ENCODE results near the gene CCT6B. TPM values are rescaled to one million over a fixed set of nuclear protein-coding genes. Genes with fewer than 3 reads are reported as not detected.

Gene CCT6B
- total and polyA plus RNA-seq, 9 of the 15 experiments (the other 6 are each of a cell fraction or from before 2014, with no cell fraction given) = 0.25 to 0.91 (median 0.58) TPM

DNA sequence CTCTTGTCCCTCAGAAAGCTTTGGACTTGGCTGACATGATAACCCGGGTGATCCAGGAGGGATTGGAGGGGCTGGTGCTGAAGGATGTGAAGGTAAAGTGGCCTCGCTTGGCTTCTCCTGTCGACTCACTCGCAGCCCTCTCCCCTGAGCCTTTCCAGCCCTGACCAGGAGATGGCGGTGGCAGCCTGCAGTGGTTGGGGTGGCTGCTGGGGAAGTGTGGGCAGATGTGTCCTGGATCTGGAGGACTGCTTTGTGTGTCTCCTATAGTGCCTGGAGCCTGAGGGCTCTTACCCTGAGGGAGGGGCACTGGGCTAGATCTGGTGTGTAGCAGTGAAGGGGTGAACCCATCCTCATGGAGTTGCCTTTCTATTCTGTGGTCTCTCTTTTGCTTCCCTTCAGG lies 36.9 kb upstream of the CCT6B start (continued):
- TF ChIP-seq RHOXF2B (CRISPR knock-in tag; conservative IDR thresholded peaks at IDR 0.05) (no peak), CTCF (IDR thresholded peaks at IDR 0.05 in 2 of 3, conservative IDR thresholded peaks at IDR 0.05 in 1 of 3; ENCODE audit: insufficient read depth in 2 of 3, low read depth in 1 of 3, low read length in 3 of 3) (peak; percentile 87 to 91 (median 88)), RAD21 (CRISPR knock-in tag; conservative IDR thresholded peaks at IDR 0.05 in 1 of 2, IDR thresholded peaks at IDR 0.05 in 1 of 2) (peak; percentile 86 to 95), ZNF699 (CRISPR knock-in tag; IDR thresholded peaks at IDR 0.05; ENCODE audit: insufficient replicate concordance) (no peak), GMEB1 (CRISPR knock-in tag; IDR thresholded peaks at IDR 0.05) (no peak), SUPT5H (IDR thresholded peaks at IDR 0.05) (no peak), HDGF (IDR thresholded peaks at IDR 0.05) (peak; percentile 66; the same call in 1 of the 2 replicates), ETV5 (CRISPR knock-in tag; IDR thresholded peaks at IDR 0.05; ENCODE audit: low read depth) (no peak), ERF (CRISPR knock-in tag; IDR thresholded peaks at IDR 0.05) (no peak), STAG1 (CRISPR knock-in tag; IDR thresholded peaks at IDR 0.05; ENCODE audit: borderline replicate concordance) (peak; percentile 62; the same call in 1 of the 2 replicates), POU5F1 (IDR thresholded peaks at IDR 0.05; ENCODE audit: borderline replicate concordance, low read depth, low read length, partially characterized antibody) (no peak), YY1 (IDR thresholded peaks at IDR 0.05; ENCODE audit: borderline replicate concordance in 1 of 3, control insufficient read depth in 1 of 3, extremely low read depth in 1 of 3, insufficient read depth in 3 of 3, insufficient read length in 1 of 3, insufficient replicate concordance in 2 of 3, low read depth in 1 of 3, low read length in 2 of 3) (no peak), MAZ (CRISPR knock-in tag; conservative IDR thresholded peaks at IDR 0.05 in 1 of 2, IDR thresholded peaks at IDR 0.05 in 1 of 2) (peak in 1 of 2 experiments; percentile 62; a peak in 1 of 4 replicates), POLR2G (IDR thresholded peaks at IDR 0.05; ENCODE audit: low read depth, low read length) (peak; percentile 17; the same call in 1 of the 2 replicates)
- TF ChIP-seq, protein P1, sequence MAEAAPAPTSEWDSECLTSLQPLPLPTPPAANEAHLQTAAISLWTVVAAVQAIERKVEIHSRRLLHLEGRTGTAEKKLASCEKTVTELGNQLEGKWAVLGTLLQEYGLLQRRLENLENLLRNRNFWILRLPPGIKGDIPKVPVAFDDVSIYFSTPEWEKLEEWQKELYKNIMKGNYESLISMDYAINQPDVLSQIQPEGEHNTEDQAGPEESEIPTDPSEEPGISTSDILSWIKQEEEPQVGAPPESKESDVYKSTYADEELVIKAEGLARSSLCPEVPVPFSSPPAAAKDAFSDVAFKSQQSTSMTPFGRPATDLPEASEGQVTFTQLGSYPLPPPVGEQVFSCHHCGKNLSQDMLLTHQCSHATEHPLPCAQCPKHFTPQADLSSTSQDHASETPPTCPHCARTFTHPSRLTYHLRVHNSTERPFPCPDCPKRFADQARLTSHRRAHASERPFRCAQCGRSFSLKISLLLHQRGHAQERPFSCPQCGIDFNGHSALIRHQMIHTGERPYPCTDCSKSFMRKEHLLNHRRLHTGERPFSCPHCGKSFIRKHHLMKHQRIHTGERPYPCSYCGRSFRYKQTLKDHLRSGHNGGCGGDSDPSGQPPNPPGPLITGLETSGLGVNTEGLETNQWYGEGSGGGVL (CRISPR knock-in tag; IDR thresholded peaks at IDR 0.05) = no peak
- TF ChIP-seq, protein P2, sequence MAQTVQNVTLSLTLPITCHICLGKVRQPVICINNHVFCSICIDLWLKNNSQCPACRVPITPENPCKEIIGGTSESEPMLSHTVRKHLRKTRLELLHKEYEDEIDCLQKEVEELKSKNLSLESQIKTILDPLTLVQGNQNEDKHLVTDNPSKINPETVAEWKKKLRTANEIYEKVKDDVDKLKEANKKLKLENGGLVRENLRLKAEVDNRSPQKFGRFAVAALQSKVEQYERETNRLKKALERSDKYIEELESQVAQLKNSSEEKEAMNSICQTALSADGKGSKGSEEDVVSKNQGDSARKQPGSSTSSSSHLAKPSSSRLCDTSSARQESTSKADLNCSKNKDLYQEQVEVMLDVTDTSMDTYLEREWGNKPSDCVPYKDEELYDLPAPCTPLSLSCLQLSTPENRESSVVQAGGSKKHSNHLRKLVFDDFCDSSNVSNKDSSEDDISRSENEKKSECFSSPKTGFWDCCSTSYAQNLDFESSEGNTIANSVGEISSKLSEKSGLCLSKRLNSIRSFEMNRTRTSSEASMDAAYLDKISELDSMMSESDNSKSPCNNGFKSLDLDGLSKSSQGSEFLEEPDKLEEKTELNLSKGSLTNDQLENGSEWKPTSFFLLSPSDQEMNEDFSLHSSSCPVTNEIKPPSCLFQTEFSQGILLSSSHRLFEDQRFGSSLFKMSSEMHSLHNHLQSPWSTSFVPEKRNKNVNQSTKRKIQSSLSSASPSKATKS (CRISPR knock-in tag; IDR thresholded peaks at IDR 0.05) = no peak
- TF ChIP-seq, protein P3, sequence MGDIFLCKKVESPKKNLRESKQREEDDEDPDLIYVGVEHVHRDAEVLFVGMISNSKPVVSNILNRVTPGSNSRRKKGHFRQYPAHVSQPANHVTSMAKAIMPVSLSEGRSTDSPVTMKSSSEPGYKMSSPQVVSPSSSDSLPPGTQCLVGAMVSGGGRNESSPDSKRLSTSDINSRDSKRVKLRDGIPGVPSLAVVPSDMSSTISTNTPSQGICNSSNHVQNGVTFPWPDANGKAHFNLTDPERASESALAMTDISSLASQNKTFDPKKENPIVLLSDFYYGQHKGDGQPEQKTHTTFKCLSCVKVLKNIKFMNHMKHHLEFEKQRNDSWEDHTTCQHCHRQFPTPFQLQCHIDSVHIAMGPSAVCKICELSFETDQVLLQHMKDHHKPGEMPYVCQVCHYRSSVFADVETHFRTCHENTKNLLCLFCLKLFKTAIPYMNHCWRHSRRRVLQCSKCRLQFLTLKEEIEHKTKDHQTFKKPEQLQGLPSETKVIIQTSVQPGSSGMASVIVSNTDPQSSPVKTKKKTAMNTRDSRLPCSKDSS (IDR thresholded peaks at IDR 0.05; ENCODE audit: low read depth, partially characterized antibody) = no peak
